DLD1 (cell line): Measurements from ENCODE around the gene TMEM176A.

Source experiments
- in situ Hi-C: cut with HindIII; loops from 2 replicates; pipeline ENCODE4 v1.10.0; 2017; ENCODE audit warnings: low sequenced_read_pairs

TMEM176A gene

DNA sequence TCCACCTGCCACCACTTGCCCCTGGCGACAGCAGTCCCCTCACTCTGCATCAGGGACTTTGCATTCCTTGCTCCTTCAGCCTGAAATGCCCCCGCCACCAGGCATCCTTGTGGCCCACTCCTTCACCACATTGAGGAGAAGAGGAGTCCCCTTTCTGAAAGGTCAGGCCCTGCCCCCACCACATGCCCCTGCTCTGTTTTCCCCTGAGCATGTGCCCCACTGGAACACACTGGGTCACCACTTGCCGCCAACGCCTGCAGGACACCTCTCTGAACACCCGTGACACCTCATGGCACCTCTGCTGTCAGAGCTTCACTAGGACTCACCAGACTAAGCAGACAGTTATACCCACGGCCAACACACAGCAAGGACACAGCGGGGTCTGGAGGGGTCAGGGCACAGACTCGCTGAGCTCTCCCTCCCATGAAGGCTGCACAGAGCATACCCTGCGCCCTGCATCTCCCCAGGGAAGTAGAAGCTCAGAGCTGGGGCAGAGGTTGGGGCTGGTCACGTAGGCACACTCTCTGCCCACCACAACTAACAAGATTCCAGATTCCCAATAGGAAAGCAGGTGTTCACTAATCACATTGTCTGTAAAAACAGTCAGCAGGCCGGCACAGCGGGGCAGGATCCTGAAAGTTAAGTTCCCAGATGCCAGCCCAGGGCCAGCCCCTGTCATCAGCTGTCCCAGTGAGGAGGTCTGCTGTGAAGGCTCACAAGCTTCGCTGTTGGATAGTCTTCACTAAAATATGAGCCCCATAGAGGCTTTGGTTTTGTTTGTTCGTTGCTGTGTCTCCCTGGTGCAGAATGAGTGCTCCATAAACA lies 45.9 kb downstream of the TMEM176A start:
- in situ Hi-C loops: no loop called here

DNA sequence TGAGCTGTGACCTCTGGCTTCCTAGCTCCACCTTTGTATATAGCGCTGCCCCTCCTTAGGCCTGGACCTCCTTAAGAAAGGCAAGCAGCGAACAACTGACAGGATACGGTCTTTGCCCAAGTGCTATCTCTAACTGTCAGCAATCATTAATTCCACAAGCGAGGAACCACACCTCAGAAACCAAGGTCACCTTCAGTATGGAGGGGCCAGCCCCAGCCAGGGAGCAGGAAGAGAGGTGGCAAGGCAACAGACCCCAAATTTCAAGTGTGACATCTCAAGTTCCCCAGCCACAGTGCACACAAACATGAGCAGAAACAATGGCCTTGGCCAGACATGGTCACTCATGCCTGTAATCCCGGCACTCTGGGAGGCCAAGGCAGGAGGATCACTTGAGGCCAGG lies 47.0 kb downstream of the TMEM176A start:
- in situ Hi-C loops: no loop called here

DNA sequence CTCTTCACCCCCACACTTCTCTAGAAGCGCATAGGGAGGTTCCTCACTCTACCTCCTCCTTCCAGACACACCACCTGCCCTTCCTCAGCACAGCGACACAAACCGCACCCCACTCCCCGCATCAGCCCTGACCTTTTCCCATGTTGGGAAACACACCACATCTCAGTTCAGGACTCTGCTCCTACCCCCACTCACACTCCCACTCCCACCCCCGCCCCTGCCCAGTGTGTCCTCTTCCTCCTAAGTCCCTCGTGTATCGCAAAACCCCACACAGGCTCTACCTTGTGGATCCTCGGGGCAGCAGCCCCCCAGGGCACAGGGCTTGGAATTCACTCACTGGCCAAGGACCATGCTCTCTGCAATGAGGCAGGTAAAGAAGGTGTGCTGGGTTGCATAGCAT lies 47.5 kb downstream of the TMEM176A start:
- in situ Hi-C loops: no loop called here

DNA sequence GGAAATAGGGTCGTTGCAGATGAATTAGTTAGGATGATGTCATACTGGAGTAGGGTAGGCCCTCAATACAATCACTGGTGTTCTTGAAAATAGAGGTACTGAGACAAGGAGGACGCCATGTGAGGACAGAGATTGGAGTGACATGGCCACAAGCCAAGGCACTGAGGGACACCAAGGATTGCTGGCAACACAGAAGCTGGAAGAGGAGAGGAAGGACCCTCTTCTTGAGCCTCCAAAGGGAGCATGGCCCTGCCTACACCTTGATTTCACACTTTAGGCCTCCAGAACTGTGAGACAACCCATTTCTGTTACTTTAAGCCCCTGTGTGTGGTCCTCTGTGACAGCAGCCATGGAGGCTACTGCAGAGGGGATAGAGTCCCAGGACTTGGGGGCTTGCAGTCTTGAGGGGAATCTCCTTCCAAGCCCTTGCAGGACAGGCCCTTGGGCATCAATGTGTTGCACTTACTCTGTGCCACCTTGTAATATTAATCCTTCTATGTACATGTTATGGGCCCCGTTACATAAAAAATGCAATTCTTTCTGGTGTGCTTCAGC lies 48.1 kb downstream of the TMEM176A start:
- in situ Hi-C loops: no loop called here

DNA sequence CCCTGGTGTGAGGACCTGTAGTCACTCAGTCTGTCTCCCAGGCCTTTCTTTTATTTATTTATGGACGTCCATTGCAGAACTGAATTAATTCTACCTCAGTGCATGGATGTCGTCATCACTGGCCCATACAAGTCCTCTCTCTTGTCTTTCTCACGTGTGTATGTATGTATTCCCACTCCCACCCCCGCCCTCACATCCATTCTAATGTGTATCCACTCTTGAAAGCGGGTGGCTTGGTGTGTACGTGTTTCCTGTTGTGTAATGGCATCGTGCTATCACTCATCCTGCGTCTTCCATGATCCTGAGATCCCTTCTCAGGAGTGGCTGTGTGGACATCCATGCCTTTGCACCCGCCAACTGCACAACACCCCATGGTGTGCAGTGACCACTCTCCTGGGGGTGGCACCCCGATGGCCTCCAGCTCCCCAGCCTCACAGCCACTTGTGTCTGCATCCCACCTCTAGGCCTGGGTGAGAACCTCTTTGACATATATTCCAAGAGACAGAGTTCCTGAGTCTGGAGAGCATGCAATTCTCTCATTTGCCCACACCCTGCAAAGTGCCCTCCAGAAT lies 48.7 kb downstream of the TMEM176A start:
- in situ Hi-C loops: no loop called here

DNA sequence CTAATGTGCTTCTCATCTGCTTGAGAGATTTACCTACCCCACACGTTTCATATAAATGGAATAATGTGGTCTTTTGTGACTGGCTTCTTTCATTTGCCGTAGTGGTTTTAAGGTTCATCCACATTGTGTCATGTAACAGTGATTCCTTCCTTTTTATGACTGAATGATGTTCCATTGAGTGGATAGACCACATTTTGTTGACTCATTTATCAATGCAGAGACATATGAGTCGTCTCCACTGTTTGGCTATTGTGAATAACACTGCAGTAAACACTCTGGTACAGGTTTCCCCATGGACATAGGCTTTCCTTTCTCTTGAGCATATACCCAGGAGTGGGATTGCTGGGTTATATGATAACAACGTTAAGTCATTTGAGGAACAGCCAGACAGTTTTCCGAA lies 49.7 kb downstream of the TMEM176A start:
- in situ Hi-C loops: no loop called here

DNA sequence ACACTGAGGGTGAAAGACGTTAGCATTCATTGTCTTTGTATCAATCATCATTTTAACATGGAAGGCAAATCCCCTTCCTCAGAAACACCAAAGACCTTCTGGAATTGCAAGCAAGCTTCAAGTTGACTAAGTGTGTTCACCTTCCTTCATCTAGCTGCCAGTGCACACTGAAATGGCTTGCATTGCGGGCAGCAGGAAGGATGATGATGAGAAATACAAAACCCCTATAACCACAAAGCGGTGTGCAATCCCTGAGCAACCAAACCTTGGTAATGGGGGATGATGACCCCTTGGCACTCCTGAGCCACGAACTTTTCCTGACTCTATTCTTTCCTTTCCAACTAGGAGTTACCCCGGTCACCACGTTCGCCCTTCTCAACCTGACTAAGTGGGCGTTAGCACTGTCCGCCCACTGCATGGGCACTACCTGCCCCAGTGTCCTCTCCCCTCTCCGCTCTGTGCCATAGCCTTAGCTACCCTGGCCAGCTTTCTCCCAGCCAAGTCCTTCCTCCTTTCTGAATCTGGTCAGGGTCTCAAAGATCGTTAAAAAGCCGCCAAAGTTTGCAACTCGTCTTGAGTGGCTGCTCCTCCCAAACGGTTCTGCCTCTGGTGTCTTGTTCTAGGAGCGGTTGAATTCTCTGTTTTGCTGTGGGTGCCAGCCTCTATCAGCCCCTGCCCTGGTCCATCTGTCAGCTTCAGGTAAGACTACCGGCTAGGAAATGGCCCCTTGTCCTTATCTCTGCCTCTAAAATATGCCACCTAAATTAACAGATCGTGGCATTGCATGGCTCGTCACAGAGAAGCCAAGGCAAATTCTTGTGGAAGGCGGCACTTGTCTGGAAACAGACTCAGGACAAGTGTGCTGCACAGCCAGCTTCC lies 51.2 kb downstream of the TMEM176A start:
- in situ Hi-C loops: no loop called here

DNA sequence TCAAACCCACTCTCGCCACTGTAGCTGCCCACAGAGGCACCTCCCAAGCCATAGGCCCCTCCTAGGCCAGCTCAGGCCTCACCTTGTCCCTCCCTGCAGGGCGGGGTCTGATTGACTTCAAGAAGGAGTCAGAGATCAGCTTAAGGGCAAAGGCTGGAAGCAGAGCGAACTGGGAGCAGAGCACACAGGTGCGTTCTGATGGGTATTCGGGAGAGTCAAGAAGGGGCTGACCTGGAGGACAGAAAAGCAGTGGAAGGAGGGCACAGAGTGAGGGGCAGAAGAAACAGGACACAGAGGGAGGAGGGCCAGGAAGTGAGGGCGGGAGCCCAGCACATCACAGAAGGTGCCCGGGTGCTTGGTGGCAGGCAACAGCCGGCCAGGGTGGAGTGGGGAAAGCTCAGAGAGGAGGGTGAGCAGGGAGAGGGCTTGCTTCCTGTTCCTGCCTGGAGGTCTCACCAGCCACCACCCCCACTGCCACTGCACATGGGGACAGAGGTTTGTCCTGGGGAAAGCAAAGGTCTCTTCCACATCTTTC lies 51.9 kb downstream of the TMEM176A start, which contains the start of gene AOC1:
Gene AOC1 (plus strand): TSS at position 147 of the 535 bp plus-strand sequence. CDS start 3,954 bp downstream, outside the sequence.
- in situ Hi-C loops: no loop called here

DNA sequence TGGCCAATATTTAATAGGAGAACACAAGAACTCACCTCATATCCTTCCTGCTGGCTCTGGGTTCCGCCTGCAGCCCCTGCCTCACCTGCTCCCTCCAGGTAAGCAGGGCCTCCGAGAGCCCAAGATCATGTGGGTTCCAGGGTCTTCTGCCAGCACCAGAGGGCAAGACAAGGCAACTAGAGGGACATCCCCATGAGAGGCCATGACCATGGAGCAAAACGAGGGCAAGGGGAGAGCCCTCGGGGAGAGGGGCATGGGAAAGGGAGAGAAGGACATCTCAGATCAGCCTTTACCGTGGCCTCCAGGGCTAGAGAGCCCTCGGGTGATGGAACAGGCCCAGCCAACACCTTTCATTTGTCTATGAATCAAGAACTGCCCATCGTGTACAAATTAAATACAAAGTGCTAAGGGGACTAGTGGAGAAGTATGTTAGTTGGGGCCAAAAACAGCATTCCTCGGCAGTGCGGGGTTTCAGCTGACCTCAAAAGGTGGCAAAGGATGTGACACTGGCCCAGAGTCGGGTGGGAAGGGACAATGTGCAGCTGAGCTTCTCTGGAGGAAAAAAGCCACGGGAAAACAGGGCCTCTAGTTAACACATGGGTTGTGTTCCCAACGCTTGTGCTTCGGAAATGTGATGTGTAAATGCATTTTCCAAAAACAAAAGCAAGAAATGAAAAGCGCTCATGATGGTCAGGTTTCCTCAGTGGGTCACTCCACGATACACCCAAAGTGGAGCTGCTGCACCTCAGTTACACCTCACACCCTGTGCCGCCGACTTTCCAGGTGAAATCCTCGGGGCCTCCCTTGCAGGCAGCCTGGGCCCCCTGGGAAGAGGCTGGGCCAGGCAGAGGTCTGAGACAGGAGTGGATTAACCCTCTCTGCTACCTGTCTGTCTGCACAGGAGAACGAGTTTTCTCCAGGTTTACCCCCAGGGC lies 53.8 kb downstream of the TMEM176A start:
- in situ Hi-C loops: no loop called here
